Occipital lobe (tissue), 2 donors: ENCODE data around the gene TJAP1. TPM values are rescaled to one million over a fixed set of nuclear protein-coding genes. Genes with fewer than 3 reads are reported as not detected.

ENCODE experiments used
- DNase-seq: peaks from one replicate; lab custom pipeline; 2025; lab: John Stamatoyannopoulos, UW
- total RNA-seq: library from RNA; depleted of rRNA; stranded (reverse); fragments of >200 nt; gene quantifications from one replicate; pipeline ENCODE4 v1.2.3, GENCODE V29; 2014

TJAP1 gene, protein sequence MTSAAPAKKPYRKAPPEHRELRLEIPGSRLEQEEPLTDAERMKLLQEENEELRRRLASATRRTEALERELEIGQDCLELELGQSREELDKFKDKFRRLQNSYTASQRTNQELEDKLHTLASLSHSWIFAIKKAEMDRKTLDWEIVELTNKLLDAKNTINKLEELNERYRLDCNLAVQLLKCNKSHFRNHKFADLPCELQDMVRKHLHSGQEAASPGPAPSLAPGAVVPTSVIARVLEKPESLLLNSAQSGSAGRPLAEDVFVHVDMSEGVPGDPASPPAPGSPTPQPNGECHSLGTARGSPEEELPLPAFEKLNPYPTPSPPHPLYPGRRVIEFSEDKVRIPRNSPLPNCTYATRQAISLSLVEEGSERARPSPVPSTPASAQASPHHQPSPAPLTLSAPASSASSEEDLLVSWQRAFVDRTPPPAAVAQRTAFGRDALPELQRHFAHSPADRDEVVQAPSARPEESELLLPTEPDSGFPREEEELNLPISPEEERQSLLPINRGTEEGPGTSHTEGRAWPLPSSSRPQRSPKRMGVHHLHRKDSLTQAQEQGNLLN
- total RNA-seq, result 5.0 TPM

DNA sequence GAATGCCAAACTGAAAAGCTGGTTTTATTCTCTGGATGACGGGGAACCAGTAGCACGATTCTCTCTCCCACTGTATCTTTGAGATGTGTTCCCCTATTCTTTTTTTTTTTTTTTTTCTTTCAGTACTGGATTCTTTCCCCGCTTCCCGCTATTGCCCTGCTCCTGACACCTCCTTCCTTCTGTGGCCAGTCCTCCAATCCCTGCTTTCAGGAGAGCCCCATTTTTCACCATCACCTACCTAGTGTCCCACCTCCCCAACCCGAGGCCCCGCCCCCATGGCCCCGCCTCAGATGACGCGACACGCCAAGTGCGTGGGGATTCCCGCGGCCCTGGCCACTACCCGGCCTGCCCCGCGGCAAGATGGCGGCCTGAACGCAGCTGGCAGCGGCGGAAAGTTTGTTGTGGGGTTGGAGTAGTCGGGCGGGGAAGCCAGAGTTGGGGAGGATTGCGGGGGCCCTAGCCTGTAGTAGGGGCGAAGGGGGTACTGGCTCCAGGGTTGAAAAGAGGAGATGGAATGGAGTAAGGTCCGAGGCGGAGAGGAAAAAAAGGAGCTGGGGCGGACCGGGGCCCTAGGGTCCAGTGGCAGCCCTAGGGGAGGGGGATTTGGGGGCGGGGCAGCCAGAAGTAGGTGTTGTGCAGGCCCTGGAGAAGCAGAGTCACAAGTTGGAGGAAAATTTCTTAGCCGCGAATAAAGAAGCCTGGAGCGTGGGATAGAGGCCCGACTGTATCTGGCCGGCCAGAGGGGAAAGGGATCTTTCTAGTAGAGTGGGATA, at the start of gene TJAP1:
TJAP1 (plus strand) TSS at position 336 of the 773 bp plus-strand sequence. CDS start 21,432 bp downstream, outside the sequence.
- DNase-seq, result peak; percentile 89

GRCh38 chr6:43428112-43428570, 49.2 kb upstream of the TJAP1 start:
- DNase-seq, result no peak

- no peak for DNase-seq
These were observed 48.5 kb upstream of the TJAP1 start for GRCh38 chr6:43428874-43429273.

- DNase-seq, result no peak
These were observed 45.1 kb upstream of the TJAP1 start for GRCh38 chr6:43432009-43432945.

GRCh38 chr6:43433148-43433547, 44.2 kb upstream of the TJAP1 start:
- DNase-seq, result no peak

DNA sequence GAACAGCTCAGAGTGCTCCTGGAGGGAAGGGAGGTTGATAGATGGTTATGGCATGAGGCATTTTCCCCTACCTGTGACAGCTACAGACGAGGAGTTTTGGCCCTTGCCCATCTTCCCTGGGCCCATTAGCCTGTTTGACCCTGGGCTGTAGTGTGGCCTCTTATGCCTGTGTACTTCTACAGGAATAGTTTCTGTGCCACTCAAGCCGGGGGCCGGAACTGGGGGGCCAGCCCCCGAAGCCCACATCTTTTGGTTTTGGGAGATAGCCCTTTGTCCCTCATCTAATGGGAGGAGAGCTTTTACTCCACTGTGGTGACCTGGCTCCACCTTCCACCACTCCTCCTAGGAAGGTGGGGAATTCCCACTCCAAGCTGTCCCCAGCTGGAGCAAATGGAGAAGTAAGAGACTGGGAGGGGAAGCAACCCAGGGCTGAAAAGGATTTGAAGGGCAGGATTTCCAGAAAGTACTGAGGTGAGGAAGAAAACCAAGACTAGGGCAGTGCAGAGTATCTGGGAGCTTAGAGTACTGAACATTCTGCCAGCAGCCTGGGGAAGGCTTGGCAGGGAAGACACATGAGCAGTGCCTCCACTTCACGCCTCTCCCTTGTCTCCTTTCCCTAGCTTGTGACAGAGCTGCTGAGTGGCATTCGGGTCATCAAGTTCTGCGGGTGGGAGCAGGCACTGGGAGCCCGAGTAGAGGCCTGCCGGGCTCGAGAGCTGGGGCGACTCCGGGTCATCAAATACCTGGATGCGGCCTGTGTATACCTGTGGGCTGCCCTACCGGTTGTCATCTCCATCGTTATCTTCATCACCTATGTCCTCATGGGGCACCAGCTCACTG, 43.1 kb upstream of the TJAP1 start:
- no peak for DNase-seq

DNA sequence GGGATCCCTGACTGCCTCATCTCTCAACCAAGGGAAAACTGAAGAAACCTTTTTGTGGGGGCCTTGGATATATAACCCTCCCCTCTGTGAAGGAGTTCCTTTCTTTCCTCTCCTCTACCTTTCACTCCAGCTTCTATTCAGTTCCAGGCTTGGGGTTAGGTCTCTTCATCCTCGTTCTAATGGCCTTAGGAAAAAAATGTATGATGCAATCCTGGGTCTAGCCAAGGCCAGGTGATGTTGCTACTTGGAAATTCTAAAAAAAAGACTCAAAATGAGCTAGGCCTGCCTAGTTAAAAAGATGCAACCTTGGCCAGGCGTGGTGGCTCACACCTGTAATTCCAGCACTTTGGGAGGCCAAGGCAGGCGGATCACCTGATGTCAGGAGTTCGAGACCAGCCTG, 42.4 kb upstream of the TJAP1 start:
- DNase-seq, result no peak

DNA sequence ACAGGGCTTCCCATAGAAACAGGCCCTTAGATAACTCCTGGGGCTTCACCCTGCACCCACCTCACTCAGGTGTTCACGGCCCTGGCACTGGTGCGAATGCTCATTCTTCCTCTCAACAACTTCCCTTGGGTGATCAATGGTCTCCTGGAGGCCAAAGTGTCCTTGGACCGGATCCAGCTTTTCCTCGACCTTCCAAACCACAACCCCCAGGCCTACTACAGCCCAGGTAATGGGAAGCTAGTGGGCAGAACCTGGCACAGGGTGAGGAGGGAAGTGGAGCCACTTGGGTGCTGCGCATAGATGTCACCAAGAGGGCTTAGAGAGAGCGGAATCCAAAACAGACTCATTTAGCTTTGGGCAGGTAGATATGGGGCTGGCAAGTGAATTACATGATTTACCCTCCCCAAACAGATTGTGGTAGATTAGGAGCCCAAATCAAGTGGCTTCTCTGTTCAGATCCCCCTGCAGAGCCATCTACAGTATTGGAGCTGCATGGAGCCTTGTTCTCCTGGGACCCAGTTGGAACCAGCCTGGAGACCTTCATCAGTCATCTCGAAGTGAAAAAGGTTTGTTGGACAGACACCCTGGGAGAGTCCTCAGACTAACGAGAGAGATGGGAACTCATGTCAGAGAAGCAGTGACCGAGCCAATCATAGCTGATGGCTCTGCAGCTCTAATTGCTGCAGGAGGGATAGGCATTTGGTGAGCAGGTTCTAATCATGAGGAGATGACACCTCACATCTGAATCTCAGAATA, 41.5 kb upstream of the TJAP1 start:
- no peak for DNase-seq

- no peak for DNase-seq
These were observed 40.6 kb upstream of the TJAP1 start for GRCh38 chr6:43436577-43437282.

- no peak for DNase-seq
These were observed 39.7 kb upstream of the TJAP1 start for GRCh38 chr6:43437700-43438099.

- no peak for DNase-seq
These were observed 34.4 kb upstream of the TJAP1 start for GRCh38 chr6:43442935-43443334.

GRCh38 chr6:43444036-43444435, 33.3 kb upstream of the TJAP1 start:
- no peak for DNase-seq

- no peak for DNase-seq
These were observed 32.8 kb upstream of the TJAP1 start for GRCh38 chr6:43444582-43444981.

DNA sequence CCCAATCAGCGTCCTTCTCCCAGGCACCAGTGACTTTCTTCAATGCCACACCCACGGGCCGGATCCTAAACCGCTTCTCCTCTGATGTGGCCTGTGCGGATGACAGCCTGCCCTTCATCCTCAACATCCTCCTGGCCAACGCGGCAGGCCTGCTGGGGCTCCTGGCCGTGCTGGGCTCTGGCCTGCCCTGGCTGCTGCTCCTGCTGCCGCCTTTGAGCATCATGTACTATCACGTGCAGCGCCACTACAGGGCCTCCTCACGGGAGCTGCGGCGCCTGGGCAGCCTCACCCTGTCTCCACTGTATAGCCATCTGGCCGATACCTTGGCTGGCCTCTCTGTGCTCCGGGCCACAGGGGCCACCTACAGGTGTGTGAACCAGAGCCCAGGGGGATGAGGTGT, 31.8 kb upstream of the TJAP1 start:
- no peak for DNase-seq

- no peak for DNase-seq
These were observed 29.8 kb upstream of the TJAP1 start for GRCh38 chr6:43447604-43448003.

DNA sequence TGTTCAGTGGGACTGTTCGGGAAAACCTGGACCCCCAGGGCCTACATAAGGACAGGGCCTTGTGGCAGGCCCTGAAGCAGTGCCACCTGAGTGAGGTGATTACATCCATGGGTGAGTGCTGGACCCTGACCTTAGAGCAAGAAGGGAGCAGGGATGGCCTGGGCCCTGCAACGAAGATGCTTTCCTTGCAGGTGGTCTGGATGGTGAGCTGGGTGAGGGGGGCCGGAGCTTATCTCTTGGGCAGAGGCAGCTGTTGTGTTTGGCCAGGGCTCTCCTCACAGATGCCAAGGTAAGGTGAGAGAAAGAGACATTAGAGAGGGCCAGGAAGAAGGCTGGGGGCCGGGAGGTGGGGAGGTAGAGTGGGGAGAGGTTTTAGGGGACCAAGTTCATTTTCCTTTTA, 28.5 kb upstream of the TJAP1 start:
- no peak for DNase-seq

GRCh38 chr6:43450699-43451131, 26.7 kb upstream of the TJAP1 start:
- no peak for DNase-seq

GRCh38 chr6:43451348-43451747, 26.0 kb upstream of the TJAP1 start:
- no peak for DNase-seq

- no peak for DNase-seq
These were observed 25.4 kb upstream of the TJAP1 start for GRCh38 chr6:43451939-43452338.
